Heart right ventricle (tissue), 16 donors: Measurements from ENCODE around the gene SERPIND1. TPM values are rescaled to one million over a fixed set of nuclear protein-coding genes. Genes with fewer than 3 reads are reported as not detected.

ENCODE experiments used
- ATAC-seq, 8 donors: fragments of 200-7000 bp; cut with Tn5 transposase; one replicate each; pipeline ENCODE4 v1.9.1; 2020; ENCODE audit warnings: mild to moderate bottlenecking in 8 of 8, moderate library complexity in 8 of 8, moderate number of reproducible peaks in 1 of 8
- DNase-seq, 2 donors: peaks; one replicate each; pipeline ENCODE4 v3.0.0-alpha.2; 2020
- H3K27ac ChIP-seq, 10 donors: fragments of 200-600 bp; sonication (generic) in 2 of 10; one replicate each; pipeline versions ENCODE4 v1.5.0 to v1.8.0; 2020 to 2022; ENCODE audit warnings: mild to moderate bottlenecking in 3 of 10
- H3K27me3 ChIP-seq, 7 donors: fragments of 200-600 bp; one replicate each; pipeline ENCODE4 v1.8.0; 2021 to 2022; ENCODE audit warnings: mild to moderate bottlenecking in 2 of 7
- H3K36me3 ChIP-seq, 9 donors: fragments of 200-600 bp; sonication (generic) in 1 of 9; one replicate each; pipeline versions ENCODE4 v1.5.0 to v1.8.0; 2020 to 2022; ENCODE audit warnings: mild to moderate bottlenecking in 2 of 9
- H3K4me1 ChIP-seq, 9 donors: fragments of 200-600 bp; sonication (generic) in 1 of 9; one replicate each; pipeline versions ENCODE4 v1.5.0 to v1.8.0; 2020 to 2022; ENCODE audit warnings: mild to moderate bottlenecking in 4 of 9
- H3K4me3 ChIP-seq, 10 donors: fragments of 200-600 bp; sonication (generic) in 2 of 10; one replicate each; pipeline versions ENCODE4 v1.5.0 to v1.8.0; 2020 to 2022; ENCODE audit warnings: mild to moderate bottlenecking in 7 of 10, moderate library complexity in 2 of 10
- H3K9me3 ChIP-seq, 11 donors: fragments of 200-600 bp in 10 of 11; sonication (generic) in 2 of 11; one replicate each; pipeline versions ENCODE4 v1.5.0 to v1.8.0; 2013 to 2022; ENCODE audit warnings: mild to moderate bottlenecking in 2 of 11, control low read depth in 1 of 11, moderate library complexity in 1 of 11
- WGBS, 2 donors: extraction: QIAGEN DNeasy Blood & Tissue Kit; methylation state at CpG; one replicate each; pipeline ENCODE4 v1.1.7; 2013; ENCODE audit warnings: inconsistent platforms in 1 of 2; 5-methylcytosine and 5-hydroxymethylcytosine counted together
- intact Hi-C, 10 donors: fragments of 100-400 bp; cut with DNase I; formaldehyde crosslinking; loops; one replicate each; pipeline versions ENCODE4 v1.11.1 to v1.14.2; 2022
- polyA plus RNA-seq, 2 donors: library from polyadenylated mRNA; stranded (reverse); fragments of 200-250 nt; gene quantifications; one replicate each; pipeline ENCODE4 v1.2.3, GENCODE V29; 2013
- total RNA-seq, 10 donors: library from RNA; stranded (reverse); fragmentation: NEBNext Ultra II Directional in 3 of 10; extraction: Animal tissue kit (Norgen Biotek cat#: 25700) in 3 of 10; gene quantifications; one replicate each; pipeline versions ENCODE4 v1.2.1 to v1.2.4, GENCODE V29; 2021 to 2023
- TF ChIP-seq, protein P1 (sequence below), 9 donors: fragments of 200-600 bp; sonication (generic) in 2 of 9; IDR thresholded peaks; one replicate each; pipeline versions ENCODE4 v1.5.0 to v1.8.0; 2021 to 2022; ENCODE audit warnings: antibody characterized with exemption in 9 of 9, mild to moderate bottlenecking in 5 of 9, moderate library complexity in 1 of 9
- donor health status: Arrhythmogenic right ventricular cardiomyopathy.
- donor health status: ischemic (EF 13 %, LVEDD 7.1; RV severe dilation, severe dysfunction).
- donor health status: healthy with polysubstance abuse.
- donor health status: DM: no; HTN: yes; CAD: no.
- donor health status: DM: no; HTN: no; CAD: no.
- donor health status: ischemic (EF 25% LVEDD 6.9; RV normal size, moderate dysfunction).
- donor health status: ischemic (EF 25% LVEDD 5.7; RV mildly dilated, moderate dysfunction).
- donor health status: healthy.
- donor health status: DM: yes; HTN: yes; CAD: no.
- donor health status: Ischemic cardiomyopathy.
- donor health status: ischemic (EF 35%, LVEDD 5.7; RV mildly dilated, moderate dysfunction).
- donor health status: nonischemic (EF 11% LVEDD 7.7; RV severe dilation, severe dysfunction).
- donor health status: DM: yes; HTN: yes; CAD: no.
- donor health status: PGD.
- donor health status: ischemic (EF 29% LVEDD 5.4; RV normal size, mild dysfunction).
- donor health status: nonischemic (EF 23%, LVEDD 6.1; RV moderate dilation, normal function).

SERPIND1 gene
- total and polyA plus RNA-seq, 12 donors = 0.07 to 0.26 (median 0.09) TPM; not detected in 7

DNA sequence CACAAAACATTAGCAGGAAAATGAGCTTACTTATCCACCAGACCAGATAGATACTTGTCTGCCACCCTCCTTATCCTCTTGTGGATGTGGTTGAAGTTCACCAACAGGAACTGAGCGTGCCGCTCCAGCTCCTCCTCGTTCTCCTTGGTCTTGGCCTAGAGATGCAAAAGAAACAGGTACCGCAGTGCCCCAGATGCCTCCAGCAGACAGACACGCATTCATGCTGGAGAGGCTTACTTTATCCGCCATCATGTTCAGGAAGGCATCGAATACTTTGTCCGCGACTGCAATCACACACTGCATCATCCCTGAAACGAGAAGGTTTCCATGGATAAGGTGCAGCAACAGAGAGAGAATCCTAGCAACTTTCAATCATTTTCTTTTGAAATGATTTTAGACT is 21.0 kb upstream of the SERPIND1 start:
- ATAC-seq (no peak), DNase-seq (no peak)
- Histone ChIP-seq H3K27me3 (no peaks in the 10 kb centered on the region), H3K36me3 (peaks cover 0 to 94% (median 15%) of the 10 kb centered on the region in 9 donors), H3K4me3 (no peak overlapping the region), H3K4me1 (peaks cover 7 to 27% (median 12%) of the 10 kb centered on the region in 9 donors), H3K9me3 (no peaks in the 10 kb centered on the region), H3K27ac (no peak overlapping the region)
- TF ChIP-seq, protein P1, sequence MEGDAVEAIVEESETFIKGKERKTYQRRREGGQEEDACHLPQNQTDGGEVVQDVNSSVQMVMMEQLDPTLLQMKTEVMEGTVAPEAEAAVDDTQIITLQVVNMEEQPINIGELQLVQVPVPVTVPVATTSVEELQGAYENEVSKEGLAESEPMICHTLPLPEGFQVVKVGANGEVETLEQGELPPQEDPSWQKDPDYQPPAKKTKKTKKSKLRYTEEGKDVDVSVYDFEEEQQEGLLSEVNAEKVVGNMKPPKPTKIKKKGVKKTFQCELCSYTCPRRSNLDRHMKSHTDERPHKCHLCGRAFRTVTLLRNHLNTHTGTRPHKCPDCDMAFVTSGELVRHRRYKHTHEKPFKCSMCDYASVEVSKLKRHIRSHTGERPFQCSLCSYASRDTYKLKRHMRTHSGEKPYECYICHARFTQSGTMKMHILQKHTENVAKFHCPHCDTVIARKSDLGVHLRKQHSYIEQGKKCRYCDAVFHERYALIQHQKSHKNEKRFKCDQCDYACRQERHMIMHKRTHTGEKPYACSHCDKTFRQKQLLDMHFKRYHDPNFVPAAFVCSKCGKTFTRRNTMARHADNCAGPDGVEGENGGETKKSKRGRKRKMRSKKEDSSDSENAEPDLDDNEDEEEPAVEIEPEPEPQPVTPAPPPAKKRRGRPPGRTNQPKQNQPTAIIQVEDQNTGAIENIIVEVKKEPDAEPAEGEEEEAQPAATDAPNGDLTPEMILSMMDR (IDR thresholded peaks at IDR 0.05) = no peak
- intact Hi-C loops = loop anchor here in 1 of 10 donors (10.0 kb wide), 1 partner anchor 62 kb away; no protein-coding TSS in a partner anchor
- WGBS, 2 donors = 95 to 97% methylated on average over 10 of the region's 10 CpGs

DNA sequence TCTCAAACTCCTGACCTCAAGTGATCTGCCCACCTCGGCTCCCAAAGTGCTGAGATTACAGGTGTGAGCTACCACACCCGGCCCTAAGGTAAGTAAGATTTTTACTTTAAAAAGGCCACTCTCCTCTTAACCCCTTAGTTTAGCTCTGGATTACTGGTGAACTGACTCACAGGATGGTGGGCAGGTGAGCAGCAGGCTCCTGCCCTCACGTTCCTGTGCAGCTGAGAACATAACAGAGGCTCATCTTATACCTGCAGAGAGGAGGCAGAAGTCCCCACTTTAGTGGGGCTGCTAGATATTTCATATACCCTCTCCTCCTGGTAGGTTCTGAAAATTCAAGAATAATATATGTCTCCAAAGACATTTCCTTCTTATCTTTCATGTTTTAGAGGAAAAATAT is 17.1 kb upstream of the SERPIND1 start:
- peaks cover 0 to 91% (median 17%) of the 10 kb centered on the region in 9 donors for H3K36me3 ChIP-seq
- no peak overlapping the region for H3K4me3 ChIP-seq
- no peak for DNase-seq
- H3K4me1 ChIP-seq = no peaks in the 10 kb centered on the region
- 97% methylated on average over 3 of the region's 3 CpGs for WGBS, 2 donors
- ATAC-seq = no peak
- no peaks in the 10 kb centered on the region for H3K9me3 ChIP-seq
- H3K27me3 ChIP-seq = no peaks in the 10 kb centered on the region
- intact Hi-C loops = loop anchor here in 1 of 10 donors (10.0 kb wide), 1 partner anchor 58 kb away; no protein-coding TSS in a partner anchor
- no peak overlapping the region for H3K27ac ChIP-seq
- TF ChIP-seq, protein P1 (IDR thresholded peaks at IDR 0.05) = no peak

DNA sequence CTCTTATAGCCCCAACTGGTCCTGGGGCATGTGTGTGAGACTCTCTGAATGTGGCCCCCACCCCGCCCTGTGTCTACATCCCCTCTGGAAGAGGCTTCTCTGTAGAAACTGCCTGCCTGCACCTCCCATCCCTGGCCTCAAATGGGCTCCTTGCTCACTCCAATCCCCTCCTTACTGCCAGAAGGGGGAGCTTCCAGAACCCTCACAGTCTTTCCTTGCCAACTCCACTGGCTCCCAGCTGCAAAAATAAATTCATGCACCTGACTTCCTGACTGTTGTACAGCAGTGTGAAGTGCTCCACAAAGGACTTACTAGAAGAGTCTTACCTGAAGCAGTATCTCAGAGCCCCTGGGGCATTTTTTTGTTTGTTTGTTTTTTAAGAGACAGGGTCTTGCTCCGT is 15.2 kb upstream of the SERPIND1 start:
- no peaks in the 10 kb centered on the region for H3K4me1 ChIP-seq
- no peaks in the 10 kb centered on the region for H3K27me3 ChIP-seq
- no peak for ATAC-seq
- no peak overlapping the region for H3K4me3 ChIP-seq
- 94 to 95% methylated on average over 2 of the region's 2 CpGs for WGBS, 2 donors
- DNase-seq = no peak
- TF ChIP-seq, protein P1 (IDR thresholded peaks at IDR 0.05) = no peak
- H3K27ac ChIP-seq = no peak overlapping the region
- H3K36me3 ChIP-seq = peaks cover 0 to 93% (median 19%) of the 10 kb centered on the region in 9 donors
- intact Hi-C loops = loop anchor here in 1 of 10 donors (10.0 kb wide), 1 partner anchor 56 kb away; no protein-coding TSS in a partner anchor
- H3K9me3 ChIP-seq = no peaks in the 10 kb centered on the region

DNA sequence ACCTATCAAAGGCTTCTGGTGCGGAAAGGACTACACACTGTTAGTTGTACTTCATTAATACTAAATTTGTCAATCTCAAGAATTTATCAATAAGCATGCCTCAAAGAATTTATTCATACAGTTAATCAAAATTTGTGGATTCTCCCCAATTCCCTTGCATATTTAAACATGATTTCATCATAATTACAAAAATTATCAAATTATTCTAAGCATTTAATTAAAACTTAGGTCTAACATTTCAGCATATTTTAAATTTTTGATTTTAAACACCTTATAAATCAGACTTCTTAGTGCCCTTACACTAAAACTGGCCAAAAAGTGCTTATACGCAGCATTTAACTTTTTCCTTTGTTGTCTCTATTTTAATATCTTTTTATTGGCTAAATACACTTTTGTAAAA is 13.8 kb upstream of the SERPIND1 start:
- H3K4me1 ChIP-seq = no peaks in the 10 kb centered on the region
- WGBS, 2 donors = 95 to 96% methylated on average over 2 of the region's 2 CpGs
- H3K27ac ChIP-seq = no peak overlapping the region
- intact Hi-C loops = no loop called here
- TF ChIP-seq, protein P1 (IDR thresholded peaks at IDR 0.05) = no peak
- no peaks in the 10 kb centered on the region for H3K27me3 ChIP-seq
- peaks cover 0 to 95% (median 33%) of the 10 kb centered on the region in 9 donors for H3K36me3 ChIP-seq
- H3K4me3 ChIP-seq = no peak overlapping the region
- DNase-seq = no peak
- no peaks in the 10 kb centered on the region for H3K9me3 ChIP-seq
- no peak for ATAC-seq
